Hindlimb muscle (tissue), 1 donor: Measurements from ENCODE around the gene GNG11. TPM values are rescaled to one million over a fixed set of nuclear protein-coding genes. Genes with fewer than 3 reads are reported as not detected.
A peak's percentile ranks its signal among the peaks of the same experiment; 100 is the strongest.
"Not testable (repeated sequence)": the region's sequence is repeated elsewhere in the genome, so short reads cannot be mapped to it uniquely, and the experiment has no call there.

Source experiments
- DNase-seq: peaks from one replicate; pipeline ENCODE4 v3.0.0-alpha.2; 2013
- polyA plus RNA-seq: library from polyadenylated mRNA; unstranded; fragments of 120-200 nt; gene quantifications from one replicate; pipeline ENCODE4 v1.2.1, GENCODE V29; 2013; ENCODE audit not compliant: insufficient read length

GNG11 gene
- polyA plus RNA-seq, 1 donor, result 24.7 TPM

GRCh38 chr7:93911661-93912060 is 9.9 kb upstream of the GNG11 start:
- DNase-seq, result not testable (repeated sequence)

GRCh38 chr7:93913197-93913596 is 8.3 kb upstream of the GNG11 start:
- no peak for DNase-seq

- DNase-seq, result no peak
Observed at GRCh38 chr7:93914581-93915066, 6.9 kb upstream of the GNG11 start.

GRCh38 chr7:93915206-93915842 is 6.2 kb upstream of the GNG11 start:
- not testable (repeated sequence) for DNase-seq

- DNase-seq, result not testable (repeated sequence)
Observed at GRCh38 chr7:93915888-93916287, 5.6 kb upstream of the GNG11 start.

- DNase-seq, result not testable (repeated sequence)
Observed at GRCh38 chr7:93916315-93916714, 5.2 kb upstream of the GNG11 start.

- DNase-seq, result peak; percentile 30
Observed at GRCh38 chr7:93920496-93921182, 896 bp upstream of the GNG11 start.

GRCh38 chr7:93921186-93921585 is 349 bp upstream of the GNG11 start:
- DNase-seq, result peak; percentile 24

- peak; percentile 76 for DNase-seq
Observed at GRCh38 chr7:93923296-93923695, 1.8 kb downstream of the GNG11 start.

- no peak for DNase-seq
Observed at GRCh38 chr7:93923942-93924341, 2.4 kb downstream of the GNG11 start.

GRCh38 chr7:93926800-93927199 is 5.3 kb downstream of the GNG11 start:
- no peak for DNase-seq

- DNase-seq, result peak; percentile 42
Observed at GRCh38 chr7:93927585-93927984, 6.0 kb downstream of the GNG11 start.

- no peak for DNase-seq
Observed at GRCh38 chr7:93931655-93932054, 10.1 kb downstream of the GNG11 start.

GRCh38 chr7:93933156-93933555 is 11.6 kb downstream of the GNG11 start:
- DNase-seq, result no peak

GRCh38 chr7:93935102-93935501 is 13.6 kb downstream of the GNG11 start:
- DNase-seq, result no peak

- DNase-seq, result no peak
Observed at GRCh38 chr7:93937818-93938217, 16.3 kb downstream of the GNG11 start.

GRCh38 chr7:93938293-93938692 is 16.8 kb downstream of the GNG11 start:
- DNase-seq, result no peak

- no peak for DNase-seq
Observed at GRCh38 chr7:93941945-93942344, 20.4 kb downstream of the GNG11 start.

- DNase-seq, result no peak
Observed at GRCh38 chr7:93943816-93944540, 22.4 kb downstream of the GNG11 start.

- no peak for DNase-seq
Observed at GRCh38 chr7:93944673-93945072, 23.1 kb downstream of the GNG11 start.

GRCh38 chr7:93945083-93945482 is 23.5 kb downstream of the GNG11 start:
- DNase-seq, result no peak

GRCh38 chr7:93945756-93946535 is 24.4 kb downstream of the GNG11 start:
- DNase-seq, result no peak

- no peak for DNase-seq
Observed at GRCh38 chr7:93948106-93948505, 26.6 kb downstream of the GNG11 start.
